ENCODE data around the gene NAV1. TPM values are rescaled to one million over a fixed set of nuclear protein-coding genes. Genes with fewer than 3 reads are reported as not detected.

The NAV1 gene
- total and polyA plus RNA-seq, 3 experiments from 2014 or later: 0.77 to 1.8 (median 0.95) TPM

DNA sequence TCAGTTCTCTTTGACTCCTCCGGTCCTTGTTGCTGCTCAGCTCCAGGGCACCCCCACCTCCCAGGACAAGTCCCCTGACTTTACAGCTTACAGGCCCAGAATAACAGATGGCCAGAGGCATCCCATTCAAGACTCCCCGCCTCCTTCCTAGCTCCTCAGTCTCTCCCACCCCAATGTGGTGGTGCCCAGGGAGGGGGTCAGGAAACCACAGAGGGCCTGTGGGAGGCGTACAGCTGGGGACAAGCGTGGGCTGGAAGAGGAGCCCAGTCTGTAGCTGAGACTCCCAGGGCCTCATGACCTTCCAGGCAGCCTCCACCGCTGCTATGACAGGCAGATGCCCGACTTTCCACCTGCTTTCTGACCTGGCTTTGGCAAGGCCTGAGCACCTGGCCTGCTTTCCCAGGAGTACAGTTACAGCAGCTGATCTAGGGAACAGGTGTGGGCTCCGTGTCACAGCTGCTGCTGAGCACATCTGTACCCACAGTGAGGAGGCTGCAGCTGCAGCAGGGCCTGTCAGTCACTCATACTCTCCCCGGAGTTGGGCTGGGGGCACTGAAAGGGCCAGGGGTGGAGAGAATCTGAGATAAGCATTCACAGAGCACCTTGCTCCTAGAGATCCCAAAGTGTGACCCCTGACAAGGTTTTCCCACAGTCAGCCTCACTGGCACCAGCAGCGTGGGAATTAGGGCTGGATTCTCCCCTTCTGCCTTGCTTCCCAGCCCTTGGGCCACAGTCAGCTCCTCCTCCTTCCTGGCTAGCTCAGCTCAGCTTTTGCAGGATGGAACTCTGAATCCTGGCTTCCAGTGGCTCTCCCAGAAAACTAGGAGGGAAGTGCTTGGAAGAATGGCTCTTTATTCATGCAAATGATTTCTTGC lies 7.1 kb upstream of the NAV1 start:
- Mint-ChIP-seq H3K27ac (peak overlapping the region in 1 of 8 donors; percentile 61), H3K4me1 (peaks cover 0 to under 1% (median 0%) of the 10 kb centered on the region in 3 donors), H3K27me3 (peaks cover 6 to 28% of the 10 kb centered on the region in 2 donors), H3K36me3 (peaks cover 13 to 28% (median 22%) of the 10 kb centered on the region in 3 donors), H3K9me3 (no peaks in the 10 kb centered on the region), H3K4me3 (no peak overlapping the region)
- ChIA-PET POLR2A (no interaction called here), CTCF (interaction anchor here (0.9 to 4.0 kb wide), 3 partner anchors 8 to 18 kb away, joined by 3 to 18 read pairs (median 5); no protein-coding TSS in a partner anchor)
- no peaks in the 10 kb centered on the region for H3K27me3 ChIP-seq (ENCODE audit: insufficient read depth, low read length, poor library complexity, severe bottlenecking)
- no peak overlapping the region for H3K4me3 ChIP-seq (ENCODE audit: low read length)
- no peaks in the 10 kb centered on the region for H3K36me3 ChIP-seq (ENCODE audit: insufficient read depth, low read length)
- H3K4me1 ChIP-seq (ENCODE audit: insufficient read depth, low read length): no peaks in the 10 kb centered on the region
- no peaks in the 10 kb centered on the region for H3K9me3 ChIP-seq (ENCODE audit: low read length)
- no peak for DNase-seq
- no peak overlapping the region for H3K27ac ChIP-seq (ENCODE audit: low read depth, low read length)

DNA sequence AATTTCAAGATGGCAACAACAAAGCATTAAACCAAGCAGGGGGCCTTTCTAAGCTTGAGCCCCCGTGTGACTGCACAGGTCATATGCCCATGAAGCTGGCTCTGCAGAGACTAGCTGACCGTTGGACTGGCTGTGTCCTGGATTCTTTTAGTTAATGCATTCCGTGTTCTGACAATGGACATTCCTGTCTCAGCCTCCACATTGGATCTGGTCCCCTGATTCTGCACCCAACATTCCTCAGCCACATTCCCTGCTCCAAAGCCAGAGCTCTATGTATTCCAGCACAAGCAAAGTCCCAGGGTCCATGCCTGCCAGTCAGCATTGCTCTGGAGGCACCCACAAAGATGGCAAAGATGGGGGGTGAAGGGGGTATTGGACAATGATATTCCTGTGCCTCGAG lies 5.1 kb upstream of the NAV1 start:
- POLR2A ChIA-PET: no interaction called here
- H3K4me1 ChIP-seq (ENCODE audit: insufficient read depth, low read length): peaks cover 7% of the 10 kb centered on the region
- peaks cover 7 to 14% (median 7%) of the 10 kb centered on the region in 3 donors for H3K4me1 Mint-ChIP-seq
- CTCF ChIA-PET: interaction anchor here (4.0 kb wide), 1 partner anchor 20 kb away, joined by 18 read pairs; no protein-coding TSS in a partner anchor
- no peaks in the 10 kb centered on the region for H3K9me3 Mint-ChIP-seq
- H3K36me3 Mint-ChIP-seq: peaks cover 12 to 24% (median 22%) of the 10 kb centered on the region in 3 donors
- H3K27me3 ChIP-seq (ENCODE audit: insufficient read depth, low read length, poor library complexity, severe bottlenecking): peaks cover 15% of the 10 kb centered on the region
- no peak overlapping the region for H3K4me3 Mint-ChIP-seq
- no peak overlapping the region for H3K27ac Mint-ChIP-seq
- peaks cover 25 to 47% of the 10 kb centered on the region in 2 donors for H3K27me3 Mint-ChIP-seq
- H3K27ac ChIP-seq (ENCODE audit: low read depth, low read length): no peak overlapping the region
- no peaks in the 10 kb centered on the region for H3K36me3 ChIP-seq (ENCODE audit: insufficient read depth, low read length)
- no peak for DNase-seq
- H3K4me3 ChIP-seq (ENCODE audit: low read length): no peak overlapping the region
- no peaks in the 10 kb centered on the region for H3K9me3 ChIP-seq (ENCODE audit: low read length)

DNA sequence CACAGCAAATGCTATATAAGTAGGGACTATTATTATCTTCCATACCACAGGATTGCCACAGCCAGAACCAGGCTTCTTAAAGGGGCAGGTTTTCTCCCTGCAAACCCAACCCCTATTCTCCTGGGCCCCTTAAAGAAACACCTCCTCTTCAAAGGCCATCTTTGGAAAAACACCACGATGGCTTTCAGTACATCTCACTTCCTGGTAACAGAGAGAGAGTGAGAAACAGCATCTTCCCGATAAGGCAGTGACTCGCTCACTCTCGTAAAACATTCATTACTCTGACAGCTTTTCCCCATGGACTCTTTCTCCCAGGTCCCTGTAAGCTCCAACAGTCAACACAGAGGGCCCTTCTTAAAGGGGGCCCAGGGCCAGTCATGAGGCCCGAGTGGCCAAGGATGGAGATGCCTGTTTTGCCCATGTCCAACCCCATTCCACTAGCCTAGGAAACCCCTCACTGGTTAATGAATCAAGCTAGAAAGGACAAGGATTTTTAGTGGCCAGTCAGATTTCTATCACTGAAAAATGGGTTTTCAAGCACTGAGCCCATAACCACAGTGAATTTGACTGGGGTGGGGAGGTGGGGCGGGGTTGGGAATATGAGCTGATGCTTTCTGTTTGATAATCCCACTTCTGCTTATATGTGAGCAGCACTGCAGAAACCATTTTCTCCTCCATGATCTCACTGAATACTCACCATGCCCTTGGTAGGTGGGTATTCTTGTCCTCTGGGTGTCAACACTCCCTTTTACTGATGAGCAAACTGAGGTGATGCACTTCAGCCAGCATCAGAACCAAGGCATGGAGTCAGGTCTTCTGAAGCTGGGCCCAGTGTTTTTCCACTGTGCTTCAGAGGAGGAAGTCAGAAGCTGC lies 3.6 kb upstream of the NAV1 start:
- no peak overlapping the region for H3K27ac ChIP-seq (ENCODE audit: low read depth, low read length)
- Mint-ChIP-seq H3K27me3 (peaks cover 33 to 58% of the 10 kb centered on the region in 2 donors), H3K9me3 (no peaks in the 10 kb centered on the region), H3K4me1 (peaks cover 14 to 25% (median 17%) of the 10 kb centered on the region in 3 donors), H3K27ac (no peak overlapping the region), H3K4me3 (no peak overlapping the region), H3K36me3 (peaks cover 9 to 19% (median 16%) of the 10 kb centered on the region in 3 donors)
- peaks cover 15% of the 10 kb centered on the region for H3K4me1 ChIP-seq (ENCODE audit: insufficient read depth, low read length)
- POLR2A ChIA-PET: no interaction called here
- no peaks in the 10 kb centered on the region for H3K9me3 ChIP-seq (ENCODE audit: low read length)
- H3K27me3 ChIP-seq (ENCODE audit: insufficient read depth, low read length, poor library complexity, severe bottlenecking): peaks cover 26% of the 10 kb centered on the region
- no peaks in the 10 kb centered on the region for H3K36me3 ChIP-seq (ENCODE audit: insufficient read depth, low read length)
- H3K4me3 ChIP-seq (ENCODE audit: low read length): no peak overlapping the region
- no peak for DNase-seq
- CTCF ChIA-PET: no interaction called here

DNA sequence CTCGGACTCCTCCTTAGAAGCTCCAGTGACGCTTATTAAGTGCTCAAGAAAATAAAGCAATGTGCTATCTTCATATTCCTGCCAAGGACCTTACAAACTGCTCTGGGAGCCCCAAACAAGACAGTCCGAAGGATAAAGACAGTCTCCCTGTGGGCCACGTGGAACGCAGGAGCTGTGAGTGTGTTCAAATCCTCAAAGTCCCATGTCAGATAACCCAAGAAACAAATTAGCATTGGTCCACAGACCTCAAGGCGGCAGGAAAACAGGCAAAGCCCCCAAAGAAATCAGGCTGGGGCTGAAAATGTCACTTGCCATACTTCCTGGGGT lies 3.0 kb upstream of the NAV1 start:
- Histone ChIP-seq H3K27ac (ENCODE audit: low read depth, low read length) (no peak overlapping the region), H3K36me3 (ENCODE audit: insufficient read depth, low read length) (no peaks in the 10 kb centered on the region), H3K27me3 (ENCODE audit: insufficient read depth, low read length, poor library complexity, severe bottlenecking) (peaks cover 31% of the 10 kb centered on the region), H3K4me1 (ENCODE audit: insufficient read depth, low read length) (peaks cover 15% of the 10 kb centered on the region), H3K9me3 (ENCODE audit: low read length) (no peaks in the 10 kb centered on the region), H3K4me3 (ENCODE audit: low read length) (no peak overlapping the region)
- no peak for DNase-seq
- Mint-ChIP-seq H3K27me3 (peaks cover 37 to 62% of the 10 kb centered on the region in 2 donors), H3K27ac (no peak overlapping the region), H3K36me3 (peaks cover 9 to 19% (median 13%) of the 10 kb centered on the region in 3 donors), H3K9me3 (no peaks in the 10 kb centered on the region), H3K4me3 (no peak overlapping the region), H3K4me1 (peaks cover 19 to 28% (median 20%) of the 10 kb centered on the region in 3 donors)
- POLR2A ChIA-PET: no interaction called here
- CTCF ChIA-PET: no interaction called here

DNA sequence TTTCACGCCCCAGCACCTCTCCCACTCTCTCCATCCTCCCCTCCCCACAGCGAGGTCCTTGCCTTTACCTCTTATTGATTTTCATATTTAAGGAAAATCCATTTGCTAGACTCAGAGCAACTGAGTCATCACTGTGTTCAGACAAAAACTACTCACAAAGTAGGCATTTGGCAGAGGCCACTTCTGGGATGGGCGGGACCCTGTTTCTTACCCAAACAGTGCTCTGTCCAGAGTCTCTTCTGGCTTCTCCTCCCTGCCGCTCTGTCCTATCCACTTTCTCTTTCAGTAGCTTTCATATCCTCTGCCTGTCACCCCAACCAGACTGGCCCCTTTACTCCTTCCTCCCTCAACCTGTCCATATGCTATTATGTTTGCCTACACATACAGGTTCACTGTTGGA lies 2.4 kb upstream of the NAV1 start:
- peaks cover 15% of the 10 kb centered on the region for H3K4me1 ChIP-seq (ENCODE audit: insufficient read depth, low read length)
- no peak for DNase-seq
- H3K4me3 ChIP-seq (ENCODE audit: low read length): no peak overlapping the region
- H3K36me3 ChIP-seq (ENCODE audit: insufficient read depth, low read length): no peaks in the 10 kb centered on the region
- Mint-ChIP-seq H3K4me3 (no peak overlapping the region), H3K27me3 (peaks cover 37 to 66% of the 10 kb centered on the region in 2 donors), H3K4me1 (peaks cover 19 to 28% (median 20%) of the 10 kb centered on the region in 3 donors), H3K9me3 (no peaks in the 10 kb centered on the region), H3K36me3 (peaks cover 9 to 19% (median 9%) of the 10 kb centered on the region in 3 donors), H3K27ac (peak overlapping the region in 2 of 8 donors; percentile 43 to 52)
- peaks cover 31% of the 10 kb centered on the region for H3K27me3 ChIP-seq (ENCODE audit: insufficient read depth, low read length, poor library complexity, severe bottlenecking)
- CTCF ChIA-PET: no interaction called here
- POLR2A ChIA-PET: no interaction called here
- no peak overlapping the region for H3K27ac ChIP-seq (ENCODE audit: low read depth, low read length)
- no peaks in the 10 kb centered on the region for H3K9me3 ChIP-seq (ENCODE audit: low read length)

DNA sequence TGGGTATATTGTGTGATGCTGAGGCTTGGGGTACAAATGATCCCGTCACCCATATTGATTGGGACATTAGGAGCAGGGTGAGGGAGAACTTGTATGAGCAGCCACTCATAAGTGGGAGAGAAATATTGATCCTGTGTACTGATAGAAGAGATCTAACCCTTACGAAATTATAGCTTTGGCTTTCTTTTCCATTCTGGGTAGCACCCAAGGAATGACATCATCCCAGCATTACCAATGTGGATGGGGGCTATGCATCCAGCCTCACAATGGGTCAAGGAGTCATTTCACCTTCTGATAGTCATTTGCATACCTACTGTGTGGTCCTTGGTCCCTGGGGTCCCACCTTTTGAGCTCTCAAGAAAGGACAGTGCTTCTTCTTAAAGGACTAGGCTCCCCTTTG lies 1.9 kb upstream of the NAV1 start:
- Histone ChIP-seq H3K9me3 (ENCODE audit: low read length) (no peaks in the 10 kb centered on the region), H3K27ac (ENCODE audit: low read depth, low read length) (no peak overlapping the region), H3K36me3 (ENCODE audit: insufficient read depth, low read length) (no peaks in the 10 kb centered on the region), H3K4me1 (ENCODE audit: insufficient read depth, low read length) (peaks cover 15% of the 10 kb centered on the region), H3K4me3 (ENCODE audit: low read length) (no peak overlapping the region), H3K27me3 (ENCODE audit: insufficient read depth, low read length, poor library complexity, severe bottlenecking) (peaks cover 31% of the 10 kb centered on the region)
- Mint-ChIP-seq H3K4me3 (peak overlapping the region in 1 of 7 donors; percentile 51), H3K4me1 (peaks cover 19 to 28% (median 20%) of the 10 kb centered on the region in 3 donors), H3K27me3 (peaks cover 40 to 70% of the 10 kb centered on the region in 2 donors), H3K27ac (peak overlapping the region in 1 of 8 donors; percentile 52), H3K36me3 (peaks cover 9 to 22% (median 12%) of the 10 kb centered on the region in 3 donors), H3K9me3 (no peaks in the 10 kb centered on the region)
- ChIA-PET POLR2A (no interaction called here), CTCF (interaction anchor here (1.1 to 1.3 kb wide), 2 partner anchors 24 to 55 kb away, joined by 3 to 4 read pairs; no protein-coding TSS in a partner anchor)
- DNase-seq: no peak

DNA sequence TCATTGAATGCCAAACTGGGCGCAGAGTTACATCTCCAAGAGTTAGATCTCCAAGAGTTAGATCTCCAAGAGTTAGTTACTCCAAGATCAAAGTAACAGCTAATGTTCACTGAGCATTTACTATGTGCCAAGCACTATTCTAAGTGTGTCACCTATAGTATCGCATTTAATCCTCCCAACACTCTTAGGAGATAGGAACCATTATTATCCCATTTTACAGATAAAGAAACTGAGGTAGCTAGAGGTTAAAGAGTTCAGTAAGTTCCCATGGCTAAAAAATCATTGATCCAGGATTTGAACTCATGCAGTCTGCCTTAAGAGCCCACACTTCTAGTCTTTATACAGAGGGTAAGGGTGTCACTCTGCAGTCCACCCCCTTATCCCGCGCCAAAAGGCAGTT lies 1.5 kb upstream of the NAV1 start:
- no peaks in the 10 kb centered on the region for H3K9me3 Mint-ChIP-seq
- Histone ChIP-seq H3K36me3 (ENCODE audit: insufficient read depth, low read length) (no peaks in the 10 kb centered on the region), H3K27me3 (ENCODE audit: insufficient read depth, low read length, poor library complexity, severe bottlenecking) (peaks cover 31% of the 10 kb centered on the region), H3K4me1 (ENCODE audit: insufficient read depth, low read length) (peaks cover 15% of the 10 kb centered on the region), H3K9me3 (ENCODE audit: low read length) (no peaks in the 10 kb centered on the region), H3K4me3 (ENCODE audit: low read length) (no peak overlapping the region), H3K27ac (ENCODE audit: low read depth, low read length) (no peak overlapping the region)
- ChIA-PET POLR2A (no interaction called here), CTCF (interaction anchor here (1.1 to 1.3 kb wide), 2 partner anchors 25 to 55 kb away, joined by 3 to 4 read pairs; no protein-coding TSS in a partner anchor)
- H3K27me3 Mint-ChIP-seq: peaks cover 41 to 72% of the 10 kb centered on the region in 2 donors
- no peak for DNase-seq
- no peak overlapping the region for H3K27ac Mint-ChIP-seq
- peaks cover 19 to 28% (median 20%) of the 10 kb centered on the region in 3 donors for H3K4me1 Mint-ChIP-seq
- peak overlapping the region in 1 of 7 donors; percentile 51 for H3K4me3 Mint-ChIP-seq
- H3K36me3 Mint-ChIP-seq: peaks cover 5 to 19% (median 10%) of the 10 kb centered on the region in 3 donors

Measured in CD8-positive, alpha-beta memory T cell (primary cell).